Smooth muscle cell (in vitro differentiated cells): ENCODE measurements around the gene BRSK2. TPM values are rescaled to one million over a fixed set of nuclear protein-coding genes. Genes with fewer than 3 reads are reported as not detected.

Experiments used
- DNase-seq: peaks from one replicate; lab custom pipeline; 2025; ENCODE audit not compliant: unreplicated experiment; lab: John Stamatoyannopoulos, UW
- H2AFZ ChIP-seq: fragments of 200-600 bp; sonication (generic); 2 replicates; pipeline ENCODE4 v1.6.0; 2016; ENCODE audit warnings: antibody characterized with exemption, low read depth, mild to moderate bottlenecking
- H3F3A ChIP-seq: fragments of 200-600 bp; sonication (generic); 2 replicates; pipeline ENCODE4 v1.6.0; 2017; ENCODE audit warnings: antibody characterized with exemption, low read depth
- H3K27ac ChIP-seq: fragments of 200-600 bp; sonication (generic); 2 replicates; pipeline ENCODE4 v1.5.1; 2016; ENCODE audit warnings: low read depth, mild to moderate bottlenecking
- H3K27me3 ChIP-seq: fragments of 200-600 bp; sonication (generic); 2 replicates; pipeline ENCODE4 v1.6.1; 2016; ENCODE audit warnings: low read depth, mild to moderate bottlenecking
- H3K36me3 ChIP-seq: fragments of 200-600 bp; sonication (generic); 2 replicates; pipeline ENCODE4 v1.5.1; 2016; ENCODE audit warnings: low read depth
- H3K4me1 ChIP-seq: fragments of 200-600 bp; sonication (generic); 2 replicates; pipeline ENCODE4 v1.5.1; 2016; ENCODE audit warnings: low read depth
- H3K4me2 ChIP-seq: fragments of 200-600 bp; sonication (generic); 2 replicates; pipeline ENCODE4 v1.6.0; 2016; ENCODE audit warnings: mild to moderate bottlenecking
- H3K4me3 ChIP-seq: fragments of 200-600 bp; sonication (generic); 2 replicates; pipeline ENCODE4 v1.5.1; 2016; ENCODE audit warnings: mild to moderate bottlenecking
- H3K79me2 ChIP-seq: fragments of 200-600 bp; sonication (generic); 2 replicates; pipeline ENCODE4 v1.6.0; 2016; ENCODE audit warnings: low read depth, mild to moderate bottlenecking
- H3K9ac ChIP-seq: fragments of 200-600 bp; sonication (generic); 2 replicates; pipeline ENCODE4 v1.6.0; 2016; ENCODE audit warnings: low read depth
- H3K9me3 ChIP-seq: fragments of 200-600 bp; sonication (generic); replicated peaks from 2 replicates; pipeline ENCODE4 v1.5.1; 2016; ENCODE audit warnings: low read depth
- H4K20me1 ChIP-seq: fragments of 200-600 bp; sonication (generic); 2 replicates; pipeline ENCODE4 v1.6.0; 2016; ENCODE audit warnings: low read depth
- WGBS: methylation state at CpG from one replicate; pipeline ENCODE4 v1.1.7; 2016; ENCODE audit warnings: low lambda C conversion rate; 5-methylcytosine and 5-hydroxymethylcytosine counted together
- polyA plus RNA-seq: library from polyadenylated mRNA; unstranded; fragments of >200 nt; fragmentation: Nextera tagmentation; extraction: Ambion mirVana; gene quantifications from 2 replicates; pipeline ENCODE4 v1.2.1, GENCODE V29; 2016
- total RNA-seq: library from RNA; depleted of rRNA; stranded (reverse); fragments of >200 nt; gene quantifications from 2 replicates; pipeline ENCODE4 v1.2.3, GENCODE V29; 2014
- TF ChIP-seq, protein P1 (sequence below): fragments of 200-600 bp; sonication (generic); IDR thresholded peaks from 2 replicates; pipeline ENCODE4 v1.5.1; 2017; ENCODE audit warnings: borderline replicate concordance, mild to moderate bottlenecking, antibody characterized with exemption; ENCODE audit not compliant: insufficient read depth, poor library complexity, severe bottlenecking

The BRSK2 gene
- total and polyA plus RNA-seq, 2 experiments from 2014 or later = 1.5 to 5.2 TPM

DNA sequence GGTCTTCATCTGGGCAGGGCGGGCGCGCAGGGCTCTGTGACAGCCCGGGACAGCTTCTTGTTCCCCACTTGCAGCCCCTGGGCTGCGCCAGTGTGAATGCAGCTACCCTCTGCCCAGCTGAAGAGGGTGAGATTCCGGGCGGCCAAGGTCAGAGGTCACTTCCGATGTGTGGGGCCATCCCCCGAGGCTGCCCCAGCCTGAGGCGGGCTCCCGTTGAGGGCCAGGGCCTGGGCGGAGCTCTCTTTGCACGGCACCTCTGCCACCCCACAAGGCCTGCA lies 72.9 kb downstream of the BRSK2 start:
- no peaks in the 10 kb centered on the region for H3K36me3 ChIP-seq
- H3K27me3 ChIP-seq = no peaks in the 10 kb centered on the region
- no peaks in the 10 kb centered on the region for H4K20me1 ChIP-seq
- H2AFZ ChIP-seq = no peak overlapping the region
- DNase-seq = no peak
- H3K9ac ChIP-seq = no peak overlapping the region
- no peak overlapping the region for H3K4me2 ChIP-seq
- H3K4me3 ChIP-seq = no peak overlapping the region
- TF ChIP-seq, protein P1, sequence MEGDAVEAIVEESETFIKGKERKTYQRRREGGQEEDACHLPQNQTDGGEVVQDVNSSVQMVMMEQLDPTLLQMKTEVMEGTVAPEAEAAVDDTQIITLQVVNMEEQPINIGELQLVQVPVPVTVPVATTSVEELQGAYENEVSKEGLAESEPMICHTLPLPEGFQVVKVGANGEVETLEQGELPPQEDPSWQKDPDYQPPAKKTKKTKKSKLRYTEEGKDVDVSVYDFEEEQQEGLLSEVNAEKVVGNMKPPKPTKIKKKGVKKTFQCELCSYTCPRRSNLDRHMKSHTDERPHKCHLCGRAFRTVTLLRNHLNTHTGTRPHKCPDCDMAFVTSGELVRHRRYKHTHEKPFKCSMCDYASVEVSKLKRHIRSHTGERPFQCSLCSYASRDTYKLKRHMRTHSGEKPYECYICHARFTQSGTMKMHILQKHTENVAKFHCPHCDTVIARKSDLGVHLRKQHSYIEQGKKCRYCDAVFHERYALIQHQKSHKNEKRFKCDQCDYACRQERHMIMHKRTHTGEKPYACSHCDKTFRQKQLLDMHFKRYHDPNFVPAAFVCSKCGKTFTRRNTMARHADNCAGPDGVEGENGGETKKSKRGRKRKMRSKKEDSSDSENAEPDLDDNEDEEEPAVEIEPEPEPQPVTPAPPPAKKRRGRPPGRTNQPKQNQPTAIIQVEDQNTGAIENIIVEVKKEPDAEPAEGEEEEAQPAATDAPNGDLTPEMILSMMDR = no peak
- no peaks in the 10 kb centered on the region for H3K9me3 ChIP-seq
- no peak overlapping the region for H3K27ac ChIP-seq
- H3K4me1 ChIP-seq = no peaks in the 10 kb centered on the region
- H3F3A ChIP-seq = no peaks in the 10 kb centered on the region
- H3K79me2 ChIP-seq = no peaks in the 10 kb centered on the region
- 95% methylated on average over 13 of the region's 13 CpGs for WGBS

DNA sequence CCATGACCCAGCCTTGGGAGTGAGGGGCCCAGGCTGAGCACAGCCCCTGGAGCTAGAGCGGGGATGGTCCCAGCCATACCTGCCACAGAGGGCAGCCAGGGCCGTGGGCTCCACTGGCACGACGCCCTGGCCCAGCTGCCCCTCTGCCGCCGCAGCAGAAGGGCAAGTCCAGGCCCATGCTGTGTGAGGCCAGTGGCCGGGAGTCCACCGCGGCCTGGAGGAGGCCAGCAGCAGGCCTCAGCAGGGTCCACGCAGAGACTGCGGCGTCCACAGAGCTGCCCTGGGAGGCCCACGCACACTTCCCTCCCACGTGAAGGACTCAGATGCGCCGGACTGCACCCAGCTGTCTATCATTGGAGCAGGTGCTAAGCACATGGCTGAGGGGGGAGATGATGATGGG lies 73.3 kb downstream of the BRSK2 start:
- no peak overlapping the region for H3K9ac ChIP-seq
- no peaks in the 10 kb centered on the region for H3K36me3 ChIP-seq
- no peaks in the 10 kb centered on the region for H3F3A ChIP-seq
- no peaks in the 10 kb centered on the region for H3K79me2 ChIP-seq
- no peaks in the 10 kb centered on the region for H3K9me3 ChIP-seq
- no peaks in the 10 kb centered on the region for H3K27me3 ChIP-seq
- 97% methylated on average over 16 of the region's 16 CpGs for WGBS
- TF ChIP-seq, protein P1 = no peak
- no peak overlapping the region for H3K4me3 ChIP-seq
- H2AFZ ChIP-seq = no peak overlapping the region
- no peak for DNase-seq
- no peaks in the 10 kb centered on the region for H4K20me1 ChIP-seq
- H3K4me1 ChIP-seq = no peaks in the 10 kb centered on the region
- H3K27ac ChIP-seq = no peak overlapping the region
- no peak overlapping the region for H3K4me2 ChIP-seq

DNA sequence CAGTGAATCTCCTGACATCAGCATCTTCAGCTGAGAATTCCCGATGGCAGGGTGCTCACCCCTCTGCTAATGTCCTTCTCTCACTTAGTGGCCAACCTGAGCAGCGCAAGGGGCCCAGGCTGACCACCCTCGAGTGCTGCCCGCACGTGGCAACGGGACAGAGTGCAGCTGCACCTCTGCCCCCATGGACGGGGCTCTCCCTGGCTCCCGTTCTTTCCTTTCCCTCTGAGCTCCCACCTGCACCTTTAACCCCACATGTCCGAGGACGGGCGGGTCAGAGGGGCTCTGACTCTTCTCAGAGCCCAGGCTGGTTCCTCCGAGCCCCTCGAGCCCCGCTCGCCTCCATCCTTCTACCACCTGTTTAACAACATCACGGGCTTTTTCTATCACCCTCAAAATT lies 77.0 kb downstream of the BRSK2 start:
- Histone ChIP-seq H3F3A (no peaks in the 10 kb centered on the region), H2AFZ (no peak overlapping the region), H3K27ac (no peak overlapping the region), H3K4me1 (no peaks in the 10 kb centered on the region), H3K36me3 (no peaks in the 10 kb centered on the region), H3K4me2 (no peak overlapping the region), H3K9ac (no peak overlapping the region), H4K20me1 (no peaks in the 10 kb centered on the region), H3K9me3 (no peaks in the 10 kb centered on the region), H3K4me3 (no peak overlapping the region), H3K79me2 (no peaks in the 10 kb centered on the region), H3K27me3 (no peaks in the 10 kb centered on the region)
- WGBS = 96% methylated on average over 16 of the region's 16 CpGs
- TF ChIP-seq, protein P1 = no peak
- no peak for DNase-seq

- H3K36me3 ChIP-seq = no peaks in the 10 kb centered on the region
- no peak overlapping the region for H3K9ac ChIP-seq
- no peaks in the 10 kb centered on the region for H3K27me3 ChIP-seq
- no peaks in the 10 kb centered on the region for H3K4me1 ChIP-seq
- H4K20me1 ChIP-seq = no peaks in the 10 kb centered on the region
- no peak overlapping the region for H3K27ac ChIP-seq
- H3K9me3 ChIP-seq = no peaks in the 10 kb centered on the region
- no peaks in the 10 kb centered on the region for H3K79me2 ChIP-seq
- H3K4me2 ChIP-seq = no peak overlapping the region
- no peaks in the 10 kb centered on the region for H3F3A ChIP-seq
- H2AFZ ChIP-seq = no peak overlapping the region
- no peak for DNase-seq
- TF ChIP-seq, protein P1 = no peak
- H3K4me3 ChIP-seq = no peak overlapping the region
- 89% methylated on average over 9 of the region's 9 CpGs for WGBS
Measured at GRCh38 chr11:1467270-1467669, 77.5 kb downstream of the BRSK2 start.
